Left lung (tissue), 10 donors: ENCODE measurements around the gene RIPK3. TPM values are rescaled to one million over a fixed set of nuclear protein-coding genes. Genes with fewer than 3 reads are reported as not detected.

Experiments
- ATAC-seq: fragments of 200-7000 bp; cut with Tn5 transposase; one replicate; pipeline ENCODE4 v1.9.1; 2020; ENCODE audit warnings: moderate library complexity
- DNase-seq, 4 donors: peaks; one replicate each; pipeline ENCODE4 v3.0.0-alpha.2; 2013 to 2020
- H3K27ac ChIP-seq, 2 donors: fragments of 200-600 bp; sonication (generic) in 1 of 2; one replicate each; pipeline versions ENCODE4 v1.5.0 to v1.8.0; 2020 to 2021
- H3K27me3 ChIP-seq, 2 donors: fragments of 200-600 bp; sonication (generic) in 1 of 2; one replicate each; pipeline versions ENCODE4 v1.5.0 to v1.8.0; 2020 to 2021
- H3K36me3 ChIP-seq, 2 donors: fragments of 200-600 bp; sonication (generic) in 1 of 2; one replicate each; pipeline versions ENCODE4 v1.5.0 to v1.8.0; 2020 to 2021
- H3K4me1 ChIP-seq, 2 donors: fragments of 200-600 bp; one replicate each; pipeline ENCODE4 v1.8.0; 2021
- H3K4me3 ChIP-seq, 2 donors: fragments of 200-600 bp; sonication (generic) in 1 of 2; one replicate each; pipeline versions ENCODE4 v1.5.0 to v1.8.0; 2020 to 2021; ENCODE audit warnings: mild to moderate bottlenecking in 1 of 2
- H3K9me3 ChIP-seq, 2 donors: fragments of 200-600 bp; sonication (generic) in 1 of 2; one replicate each; pipeline versions ENCODE4 v1.5.0 to v1.8.0; 2020 to 2021
- intact Hi-C, 2 donors: fragments of 100-400 bp; cut with DNase I; formaldehyde crosslinking; loops; one replicate each; pipeline versions ENCODE4 v1.11.2 to v1.14.2; 2022
- polyA plus RNA-seq, 6 donors: library from polyadenylated mRNA; unstranded; fragments of 120-200 nt; gene quantifications; one replicate each; pipeline ENCODE4 v1.2.1, GENCODE V29; 2013; ENCODE audit not compliant: insufficient read length in 6 of 6
- total RNA-seq, 2 donors: library from RNA; stranded (reverse); fragmentation: NEBNext Ultra II Directional; extraction: Animal tissue kit (Norgen Biotek cat#: 25700); gene quantifications; one replicate each; pipeline ENCODE4 v1.2.1, GENCODE V29; 2021
- TF ChIP-seq, protein P1 (sequence below), 2 donors: fragments of 200-600 bp; sonication (generic) in 1 of 2; IDR thresholded peaks; one replicate each; pipeline versions ENCODE4 v1.5.0 to v1.8.0; 2021; ENCODE audit warnings: antibody characterized with exemption in 2 of 2
- donor health status: DM: no; HTN: yes; CAD: no.
- donor health status: DM: no; HTN: no; CAD: no.

The RIPK3 gene
- total and polyA plus RNA-seq, 8 donors: 2.4 to 26.3 (median 3.3) TPM

DNA sequence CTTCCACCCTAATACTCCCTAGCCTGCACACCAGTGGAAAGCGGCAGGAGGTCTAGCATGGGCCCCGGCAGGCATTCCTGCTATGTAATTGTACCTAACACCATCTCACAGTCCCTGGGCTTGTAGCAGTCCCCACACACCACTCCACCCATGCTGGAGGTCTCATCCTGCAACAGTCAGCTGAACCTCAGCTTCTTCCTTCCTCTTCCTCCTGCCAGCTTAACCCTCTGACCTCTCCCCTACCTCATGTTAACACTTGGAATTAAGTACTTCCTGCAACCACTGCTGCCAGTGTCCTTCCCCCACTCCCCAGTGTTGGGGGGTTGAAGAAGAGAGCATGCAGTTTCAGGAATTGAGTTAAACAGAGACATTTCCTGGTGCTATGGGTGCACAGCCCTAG lies 12.5 kb downstream of the RIPK3 start:
- ATAC-seq (peak; percentile 6), DNase-seq (no peak)
- Histone ChIP-seq H3K4me1 (peaks cover 0 to 57% of the 10 kb centered on the region in 2 donors), H3K4me3 (no peak overlapping the region), H3K9me3 (no peaks in the 10 kb centered on the region), H3K27ac (peak overlapping the region in 1 of 2 donors; percentile 73), H3K27me3 (no peaks in the 10 kb centered on the region), H3K36me3 (peaks cover 0 to 10% of the 10 kb centered on the region in 2 donors)
- TF ChIP-seq, protein P1, sequence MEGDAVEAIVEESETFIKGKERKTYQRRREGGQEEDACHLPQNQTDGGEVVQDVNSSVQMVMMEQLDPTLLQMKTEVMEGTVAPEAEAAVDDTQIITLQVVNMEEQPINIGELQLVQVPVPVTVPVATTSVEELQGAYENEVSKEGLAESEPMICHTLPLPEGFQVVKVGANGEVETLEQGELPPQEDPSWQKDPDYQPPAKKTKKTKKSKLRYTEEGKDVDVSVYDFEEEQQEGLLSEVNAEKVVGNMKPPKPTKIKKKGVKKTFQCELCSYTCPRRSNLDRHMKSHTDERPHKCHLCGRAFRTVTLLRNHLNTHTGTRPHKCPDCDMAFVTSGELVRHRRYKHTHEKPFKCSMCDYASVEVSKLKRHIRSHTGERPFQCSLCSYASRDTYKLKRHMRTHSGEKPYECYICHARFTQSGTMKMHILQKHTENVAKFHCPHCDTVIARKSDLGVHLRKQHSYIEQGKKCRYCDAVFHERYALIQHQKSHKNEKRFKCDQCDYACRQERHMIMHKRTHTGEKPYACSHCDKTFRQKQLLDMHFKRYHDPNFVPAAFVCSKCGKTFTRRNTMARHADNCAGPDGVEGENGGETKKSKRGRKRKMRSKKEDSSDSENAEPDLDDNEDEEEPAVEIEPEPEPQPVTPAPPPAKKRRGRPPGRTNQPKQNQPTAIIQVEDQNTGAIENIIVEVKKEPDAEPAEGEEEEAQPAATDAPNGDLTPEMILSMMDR (IDR thresholded peaks at IDR 0.05): no peak
- intact Hi-C loops: no loop called here

DNA sequence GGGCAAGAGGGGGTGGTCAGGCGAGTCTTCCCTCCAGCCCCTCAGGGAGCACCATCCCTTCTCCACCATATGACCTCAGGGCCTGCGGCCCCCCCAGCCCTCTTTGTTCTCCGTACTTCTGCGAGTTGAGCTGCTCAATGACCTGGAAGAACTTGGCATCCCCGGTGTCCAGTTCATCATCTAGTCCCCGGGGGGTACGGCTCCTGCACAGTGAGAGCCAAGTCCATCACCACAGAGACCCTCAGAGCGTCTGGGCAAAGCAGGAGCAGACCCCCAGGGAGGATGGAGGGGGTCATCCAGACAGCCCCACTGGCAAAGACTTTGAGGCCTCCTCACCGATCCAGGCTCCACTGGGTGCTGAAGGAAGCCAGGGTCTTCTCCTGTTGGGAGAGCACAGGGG lies 13.8 kb downstream of the RIPK3 start:
- H3K36me3 ChIP-seq: peaks cover 0 to 17% of the 10 kb centered on the region in 2 donors
- H3K4me1 ChIP-seq: peaks cover 0 to 44% of the 10 kb centered on the region in 2 donors
- no peak overlapping the region for H3K4me3 ChIP-seq
- H3K27ac ChIP-seq: no peak overlapping the region
- H3K27me3 ChIP-seq: no peaks in the 10 kb centered on the region
- TF ChIP-seq, protein P1 (IDR thresholded peaks at IDR 0.05): no peak
- ATAC-seq (no peak), DNase-seq (no peak)
- H3K9me3 ChIP-seq: no peaks in the 10 kb centered on the region
- intact Hi-C loops: no loop called here

DNA sequence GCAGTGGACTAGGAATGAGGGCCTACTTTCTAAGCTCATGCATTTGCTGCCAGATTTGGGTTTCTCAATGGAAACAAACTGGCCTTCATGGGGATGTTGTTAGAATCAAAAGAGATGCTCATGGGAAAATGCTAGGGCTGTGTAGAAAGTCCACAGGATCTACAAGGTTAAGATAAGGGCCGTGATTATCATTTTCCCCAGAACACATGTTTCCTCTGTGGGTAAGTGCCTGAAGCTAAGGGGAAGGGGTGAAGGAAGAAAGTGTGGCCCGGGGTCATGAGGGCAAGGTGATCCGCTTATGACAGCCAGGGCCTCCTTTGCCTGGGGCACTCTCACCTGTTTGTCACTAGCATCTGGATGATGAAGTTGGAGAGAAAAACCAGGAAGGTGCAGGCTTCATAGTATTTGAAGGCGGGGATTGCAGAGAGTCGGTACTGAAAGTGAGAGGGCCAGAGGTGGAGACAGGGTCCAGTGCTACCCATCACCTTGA lies 14.7 kb downstream of the RIPK3 start:
- intact Hi-C loops: no loop called here
- Histone ChIP-seq H3K4me3 (no peak overlapping the region), H3K9me3 (no peaks in the 10 kb centered on the region), H3K27me3 (peaks cover 0 to under 1% of the 10 kb centered on the region in 2 donors), H3K36me3 (peaks cover 0 to 24% of the 10 kb centered on the region in 2 donors), H3K4me1 (peaks cover 0 to 36% of the 10 kb centered on the region in 2 donors), H3K27ac (no peak overlapping the region)
- DNase-seq: no peak
- ATAC-seq: no peak
- TF ChIP-seq, protein P1 (IDR thresholded peaks at IDR 0.05): no peak

DNA sequence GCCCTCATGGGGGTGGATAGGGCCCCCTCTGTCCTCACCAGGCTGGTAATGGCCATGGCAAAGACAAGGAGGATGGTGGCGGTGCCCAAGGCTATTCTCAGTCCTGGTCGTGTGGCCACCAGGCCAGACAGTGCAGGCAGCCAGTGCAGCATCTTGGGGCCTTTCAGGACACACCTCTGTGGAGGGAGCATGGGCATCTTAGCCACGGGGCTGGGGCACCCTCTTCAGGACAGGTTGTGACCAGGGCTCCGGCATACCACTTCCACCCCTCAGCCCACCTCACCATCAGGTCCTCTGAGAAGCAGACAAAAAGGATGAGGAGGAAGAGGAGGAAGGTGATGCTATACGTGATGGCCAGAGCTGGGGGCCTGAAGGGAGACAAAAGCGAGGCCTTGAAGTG lies 15.8 kb downstream of the RIPK3 start:
- H3K27me3 ChIP-seq: peaks cover 0 to 12% of the 10 kb centered on the region in 2 donors
- peaks cover 0 to 28% of the 10 kb centered on the region in 2 donors for H3K4me1 ChIP-seq
- H3K36me3 ChIP-seq: peaks cover 0 to 31% of the 10 kb centered on the region in 2 donors
- DNase-seq (peak in 1 of 4 donors; percentile 59), ATAC-seq (no peak)
- TF ChIP-seq, protein P1 (IDR thresholded peaks at IDR 0.05): no peak
- H3K27ac ChIP-seq: no peak overlapping the region
- no peak overlapping the region for H3K4me3 ChIP-seq
- H3K9me3 ChIP-seq: no peaks in the 10 kb centered on the region
- intact Hi-C loops: no loop called here

DNA sequence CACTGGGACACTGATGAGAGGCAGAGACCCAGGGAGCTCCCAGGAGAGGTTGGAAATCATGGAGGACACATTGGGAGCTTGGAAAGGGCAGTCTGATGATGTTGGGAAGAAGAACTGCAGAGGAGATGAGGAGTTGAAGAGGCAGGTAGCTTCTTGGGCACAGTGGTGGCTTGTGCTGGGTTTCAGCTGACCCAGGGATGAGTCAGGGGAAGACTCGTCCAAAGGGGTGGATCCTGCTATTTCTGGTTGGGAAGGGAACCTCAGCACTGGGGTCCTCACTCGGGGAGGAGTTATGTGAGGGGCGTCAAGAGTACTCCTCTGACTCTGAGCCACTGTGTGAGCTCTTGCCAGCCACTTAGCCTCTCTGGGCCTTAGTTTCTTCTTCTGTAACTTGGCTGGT lies 16.4 kb downstream of the RIPK3 start:
- Histone ChIP-seq H3K36me3 (peaks cover 0 to 34% of the 10 kb centered on the region in 2 donors), H3K27me3 (peaks cover 0 to 18% of the 10 kb centered on the region in 2 donors), H3K9me3 (no peaks in the 10 kb centered on the region), H3K4me1 (peaks cover 0 to 28% of the 10 kb centered on the region in 2 donors), H3K4me3 (no peak overlapping the region), H3K27ac (no peak overlapping the region)
- intact Hi-C loops: no loop called here
- TF ChIP-seq, protein P1 (IDR thresholded peaks at IDR 0.05): no peak
- ATAC-seq (no peak), DNase-seq (no peak)
